ENCODE results near the gene LGMN. TPM values are rescaled to one million over a fixed set of nuclear protein-coding genes. Genes with fewer than 3 reads are reported as not detected.
A peak's percentile ranks its signal among the peaks of the same experiment; 100 is the strongest.

LGMN gene
- polyA plus RNA-seq, 1 donor (not counting 4 experiments of a cell fraction or from before 2014, with no cell fraction given), result 61.0 TPM

GRCh38 chr14:92728759-92729364, 19.6 kb downstream of the LGMN start:
- peak; percentile 76 for FAIRE-seq
- dilution Hi-C loops (cut with MboI; ENCODE audit: extremely low pct_ligation_motif_present, low sequenced_read_pairs), result no loop called here
- H3K4me3 ChIP-seq (ENCODE audit: control insufficient read depth in 2 of 3, extremely low read depth in 1 of 3, insufficient read depth in 2 of 3, low read depth in 1 of 3, low read length in 3 of 3), result no peak overlapping the region

GRCh38 chr14:92726933-92727262, 21.5 kb downstream of the LGMN start:
- Histone ChIP-seq H2AFZ (ENCODE audit: control insufficient read depth, low read length) (no peak overlapping the region), H3K27me3 (ENCODE audit: control insufficient read depth, extremely low read depth, insufficient read depth, low read length) (no peaks in the 10 kb centered on the region), H3K9me1 (ENCODE audit: control insufficient read depth, extremely low read depth, insufficient read depth, low read length) (no peaks in the 10 kb centered on the region), H3K27ac (ENCODE audit: control insufficient read depth, insufficient read depth, low read length) (no peak overlapping the region), H3K79me2 (ENCODE audit: control insufficient read depth, insufficient read depth, low read length) (no peaks in the 10 kb centered on the region), H3K9me3 (ENCODE audit: control insufficient read depth, low read depth, low read length) (no peaks in the 10 kb centered on the region), H3K4me2 (ENCODE audit: control insufficient read depth, extremely low read depth, insufficient read depth, low read depth, low read length) (no peak overlapping the region), H4K20me1 (ENCODE audit: control insufficient read depth, extremely low read depth, insufficient read depth, low read length) (no peaks in the 10 kb centered on the region), H3K9ac (ENCODE audit: control insufficient read depth, extremely low read depth, insufficient read depth, low read length) (no peak overlapping the region), H3K4me3 (ENCODE audit: control insufficient read depth in 2 of 3, extremely low read depth in 1 of 3, insufficient read depth in 2 of 3, low read depth in 1 of 3, low read length in 3 of 3) (no peak overlapping the region), H3K4me1 (ENCODE audit: control insufficient read depth, extremely low read depth, insufficient read depth, low read length) (peaks cover 8% of the 10 kb centered on the region), H3K36me3 (ENCODE audit: control insufficient read depth in 2 of 2, extremely low read depth in 1 of 2, insufficient read depth in 2 of 2, low read length in 2 of 2) (peaks cover 8% of the 10 kb centered on the region in 2 experiments)
- TF ChIP-seq EZH2 (IDR thresholded peaks at IDR 0.05; ENCODE audit: low read length), result no peak
- TF ChIP-seq, protein P1, sequence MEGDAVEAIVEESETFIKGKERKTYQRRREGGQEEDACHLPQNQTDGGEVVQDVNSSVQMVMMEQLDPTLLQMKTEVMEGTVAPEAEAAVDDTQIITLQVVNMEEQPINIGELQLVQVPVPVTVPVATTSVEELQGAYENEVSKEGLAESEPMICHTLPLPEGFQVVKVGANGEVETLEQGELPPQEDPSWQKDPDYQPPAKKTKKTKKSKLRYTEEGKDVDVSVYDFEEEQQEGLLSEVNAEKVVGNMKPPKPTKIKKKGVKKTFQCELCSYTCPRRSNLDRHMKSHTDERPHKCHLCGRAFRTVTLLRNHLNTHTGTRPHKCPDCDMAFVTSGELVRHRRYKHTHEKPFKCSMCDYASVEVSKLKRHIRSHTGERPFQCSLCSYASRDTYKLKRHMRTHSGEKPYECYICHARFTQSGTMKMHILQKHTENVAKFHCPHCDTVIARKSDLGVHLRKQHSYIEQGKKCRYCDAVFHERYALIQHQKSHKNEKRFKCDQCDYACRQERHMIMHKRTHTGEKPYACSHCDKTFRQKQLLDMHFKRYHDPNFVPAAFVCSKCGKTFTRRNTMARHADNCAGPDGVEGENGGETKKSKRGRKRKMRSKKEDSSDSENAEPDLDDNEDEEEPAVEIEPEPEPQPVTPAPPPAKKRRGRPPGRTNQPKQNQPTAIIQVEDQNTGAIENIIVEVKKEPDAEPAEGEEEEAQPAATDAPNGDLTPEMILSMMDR (optimal IDR thresholded peaks at IDR 0.05 in 1 of 3, IDR thresholded peaks at IDR 0.05 in 1 of 3, conservative IDR thresholded peaks at IDR 0.05 in 1 of 3; ENCODE audit: extremely low read depth in 1 of 3, insufficient read depth in 2 of 3, low read length in 3 of 3), result no peak
- DNase-seq (ENCODE audit: low read depth, low spot score) (no peak), FAIRE-seq (no peak)
- dilution Hi-C loops (cut with MboI; ENCODE audit: extremely low pct_ligation_motif_present, low sequenced_read_pairs), result no loop called here

More at GRCh38 chr14:92728759-92729364, 19.6 kb downstream of the LGMN start:
- no peaks in the 10 kb centered on the region for H3K27me3 ChIP-seq (ENCODE audit: control insufficient read depth, extremely low read depth, insufficient read depth, low read length)
- DNase-seq (ENCODE audit: low read depth, low spot score), result peak; percentile 69
- H2AFZ ChIP-seq (ENCODE audit: control insufficient read depth, low read length), result no peak overlapping the region
- H3K9ac ChIP-seq (ENCODE audit: control insufficient read depth, extremely low read depth, insufficient read depth, low read length), result no peak overlapping the region
- peaks cover 8 to 10% of the 10 kb centered on the region in 2 experiments for H3K36me3 ChIP-seq (ENCODE audit: control insufficient read depth in 2 of 2, extremely low read depth in 1 of 2, insufficient read depth in 2 of 2, low read length in 2 of 2)
- no peak overlapping the region for H3K4me2 ChIP-seq (ENCODE audit: control insufficient read depth, extremely low read depth, insufficient read depth, low read depth, low read length)
- no peaks in the 10 kb centered on the region for H3K9me3 ChIP-seq (ENCODE audit: control insufficient read depth, low read depth, low read length)
- H3K4me1 ChIP-seq (ENCODE audit: control insufficient read depth, extremely low read depth, insufficient read depth, low read length), result peaks cover 8% of the 10 kb centered on the region
- no peaks in the 10 kb centered on the region for H4K20me1 ChIP-seq (ENCODE audit: control insufficient read depth, extremely low read depth, insufficient read depth, low read length)
- no peaks in the 10 kb centered on the region for H3K9me1 ChIP-seq (ENCODE audit: control insufficient read depth, extremely low read depth, insufficient read depth, low read length)
- TF ChIP-seq, protein P1 (optimal IDR thresholded peaks at IDR 0.05 in 1 of 3, IDR thresholded peaks at IDR 0.05 in 1 of 3, conservative IDR thresholded peaks at IDR 0.05 in 1 of 3; ENCODE audit: extremely low read depth in 1 of 3, insufficient read depth in 2 of 3, low read length in 3 of 3), result no peak
- no peak for TF ChIP-seq EZH2 (IDR thresholded peaks at IDR 0.05; ENCODE audit: low read length)
- no peak overlapping the region for H3K27ac ChIP-seq (ENCODE audit: control insufficient read depth, insufficient read depth, low read length)
- H3K79me2 ChIP-seq (ENCODE audit: control insufficient read depth, insufficient read depth, low read length), result no peaks in the 10 kb centered on the region

Measured in keratinocyte (primary cell).